ENCODE measurements around the gene FAM180B. TPM values are rescaled to one million over a fixed set of nuclear protein-coding genes. Genes with fewer than 3 reads are reported as not detected.

FAM180B gene
- total and polyA plus RNA-seq, 2 of the 13 experiments (the other 11 are each of a cell fraction or from before 2014, with no cell fraction given), result 0.40 to 1.0 TPM

DNA sequence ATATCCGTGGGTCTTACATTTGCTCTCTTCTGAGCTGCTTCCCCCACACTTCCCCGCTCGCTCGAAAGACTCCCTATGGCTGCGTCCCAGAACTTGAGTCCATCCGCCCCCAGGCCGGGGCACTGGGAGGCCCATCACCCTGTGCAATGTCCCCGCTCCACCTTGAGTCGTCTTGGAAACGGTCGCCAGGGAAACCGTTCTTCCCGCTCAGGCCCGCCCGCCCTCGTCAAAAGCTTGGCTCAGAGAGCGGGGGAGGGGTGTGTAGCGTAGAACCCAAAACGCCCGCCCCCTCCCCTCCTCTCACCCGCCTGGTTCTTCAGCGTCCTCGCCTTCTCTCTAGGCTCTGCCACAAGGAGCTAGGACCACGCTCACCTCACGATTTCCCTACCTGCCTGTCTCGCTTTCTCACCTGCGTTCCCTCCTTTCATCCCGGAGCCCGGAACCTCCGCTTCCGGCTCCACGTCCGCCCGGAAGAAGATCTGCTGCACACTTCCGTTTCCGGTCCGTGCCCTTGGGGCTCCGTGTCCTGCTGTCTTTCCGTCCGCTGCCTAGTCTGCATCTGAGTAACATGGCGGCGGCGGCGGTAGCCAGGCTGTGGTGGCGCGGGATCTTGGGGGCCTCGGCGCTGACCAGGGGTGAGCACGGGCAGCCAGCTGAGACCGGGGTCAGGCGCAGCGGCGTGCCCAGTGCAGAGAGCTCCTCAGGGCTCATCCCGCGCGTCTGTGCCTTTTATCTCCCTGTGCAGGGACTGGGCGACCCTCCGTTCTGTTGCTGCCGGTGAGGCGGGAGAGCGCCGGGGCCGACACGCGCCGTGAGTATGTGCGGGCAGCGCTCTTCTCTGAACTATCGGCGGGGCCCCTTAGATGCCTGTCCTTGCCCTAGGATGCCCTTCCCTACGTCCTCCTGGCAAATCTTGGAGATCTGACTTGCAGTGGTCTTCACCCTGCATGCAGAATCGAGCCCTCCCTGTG lies 7.7 kb upstream of the FAM180B start, which contains the start of the genes KBTBD4 and NDUFS3 (continued):
- TF ChIP-seq, protein P1, sequence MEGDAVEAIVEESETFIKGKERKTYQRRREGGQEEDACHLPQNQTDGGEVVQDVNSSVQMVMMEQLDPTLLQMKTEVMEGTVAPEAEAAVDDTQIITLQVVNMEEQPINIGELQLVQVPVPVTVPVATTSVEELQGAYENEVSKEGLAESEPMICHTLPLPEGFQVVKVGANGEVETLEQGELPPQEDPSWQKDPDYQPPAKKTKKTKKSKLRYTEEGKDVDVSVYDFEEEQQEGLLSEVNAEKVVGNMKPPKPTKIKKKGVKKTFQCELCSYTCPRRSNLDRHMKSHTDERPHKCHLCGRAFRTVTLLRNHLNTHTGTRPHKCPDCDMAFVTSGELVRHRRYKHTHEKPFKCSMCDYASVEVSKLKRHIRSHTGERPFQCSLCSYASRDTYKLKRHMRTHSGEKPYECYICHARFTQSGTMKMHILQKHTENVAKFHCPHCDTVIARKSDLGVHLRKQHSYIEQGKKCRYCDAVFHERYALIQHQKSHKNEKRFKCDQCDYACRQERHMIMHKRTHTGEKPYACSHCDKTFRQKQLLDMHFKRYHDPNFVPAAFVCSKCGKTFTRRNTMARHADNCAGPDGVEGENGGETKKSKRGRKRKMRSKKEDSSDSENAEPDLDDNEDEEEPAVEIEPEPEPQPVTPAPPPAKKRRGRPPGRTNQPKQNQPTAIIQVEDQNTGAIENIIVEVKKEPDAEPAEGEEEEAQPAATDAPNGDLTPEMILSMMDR (CRISPR knock-in tag; IDR thresholded peaks at IDR 0.05), result peak; percentile 20; the same call in 1 of the 2 replicates
- TF ChIP-seq CCAR2 (optimal IDR thresholded peaks at IDR 0.05; ENCODE audit: low read depth, low read length) (no peak), CHCHD3 (CRISPR knock-in tag; IDR thresholded peaks at IDR 0.05) (peak; percentile 62; the same call in 1 of the 2 replicates), ATAD3A (CRISPR knock-in tag; IDR thresholded peaks at IDR 0.05) (no peak), ZNF350 (CRISPR knock-in tag; IDR thresholded peaks at IDR 0.05; ENCODE audit: borderline replicate concordance, low read depth) (peak; percentile 98), ZNF776 (CRISPR knock-in tag; IDR thresholded peaks at IDR 0.05) (peak; percentile 36), SIX1 (CRISPR knock-in tag; IDR thresholded peaks at IDR 0.05; ENCODE audit: borderline replicate concordance) (no peak), ZKSCAN1 (IDR thresholded peaks at IDR 0.05; ENCODE audit: low read length) (no peak), ZNF17 (CRISPR knock-in tag; IDR thresholded peaks at IDR 0.05) (no peak), ZNF558 (CRISPR knock-in tag; IDR thresholded peaks at IDR 0.05; ENCODE audit: borderline replicate concordance) (no peak; the same call in 1 of the 2 replicates), ZNF552 (CRISPR knock-in tag; IDR thresholded peaks at IDR 0.05; ENCODE audit: borderline replicate concordance) (peak; percentile 78; the same call in 1 of the 2 replicates), ZNF713 (CRISPR knock-in tag; IDR thresholded peaks at IDR 0.05) (0 out of 2 replicates have a peak, but pooled peaks have one; percentile 91), ZNF317 (CRISPR knock-in tag; IDR thresholded peaks at IDR 0.05) (peak; percentile 27; the same call in 1 of the 2 replicates)
- TF ChIP-seq, protein P2, sequence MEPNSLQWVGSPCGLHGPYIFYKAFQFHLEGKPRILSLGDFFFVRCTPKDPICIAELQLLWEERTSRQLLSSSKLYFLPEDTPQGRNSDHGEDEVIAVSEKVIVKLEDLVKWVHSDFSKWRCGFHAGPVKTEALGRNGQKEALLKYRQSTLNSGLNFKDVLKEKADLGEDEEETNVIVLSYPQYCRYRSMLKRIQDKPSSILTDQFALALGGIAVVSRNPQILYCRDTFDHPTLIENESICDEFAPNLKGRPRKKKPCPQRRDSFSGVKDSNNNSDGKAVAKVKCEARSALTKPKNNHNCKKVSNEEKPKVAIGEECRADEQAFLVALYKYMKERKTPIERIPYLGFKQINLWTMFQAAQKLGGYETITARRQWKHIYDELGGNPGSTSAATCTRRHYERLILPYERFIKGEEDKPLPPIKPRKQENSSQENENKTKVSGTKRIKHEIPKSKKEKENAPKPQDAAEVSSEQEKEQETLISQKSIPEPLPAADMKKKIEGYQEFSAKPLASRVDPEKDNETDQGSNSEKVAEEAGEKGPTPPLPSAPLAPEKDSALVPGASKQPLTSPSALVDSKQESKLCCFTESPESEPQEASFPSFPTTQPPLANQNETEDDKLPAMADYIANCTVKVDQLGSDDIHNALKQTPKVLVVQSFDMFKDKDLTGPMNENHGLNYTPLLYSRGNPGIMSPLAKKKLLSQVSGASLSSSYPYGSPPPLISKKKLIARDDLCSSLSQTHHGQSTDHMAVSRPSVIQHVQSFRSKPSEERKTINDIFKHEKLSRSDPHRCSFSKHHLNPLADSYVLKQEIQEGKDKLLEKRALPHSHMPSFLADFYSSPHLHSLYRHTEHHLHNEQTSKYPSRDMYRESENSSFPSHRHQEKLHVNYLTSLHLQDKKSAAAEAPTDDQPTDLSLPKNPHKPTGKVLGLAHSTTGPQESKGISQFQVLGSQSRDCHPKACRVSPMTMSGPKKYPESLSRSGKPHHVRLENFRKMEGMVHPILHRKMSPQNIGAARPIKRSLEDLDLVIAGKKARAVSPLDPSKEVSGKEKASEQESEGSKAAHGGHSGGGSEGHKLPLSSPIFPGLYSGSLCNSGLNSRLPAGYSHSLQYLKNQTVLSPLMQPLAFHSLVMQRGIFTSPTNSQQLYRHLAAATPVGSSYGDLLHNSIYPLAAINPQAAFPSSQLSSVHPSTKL (CRISPR knock-in tag; IDR thresholded peaks at IDR 0.05), result peak; percentile 77
- TF ChIP-seq, protein P3, sequence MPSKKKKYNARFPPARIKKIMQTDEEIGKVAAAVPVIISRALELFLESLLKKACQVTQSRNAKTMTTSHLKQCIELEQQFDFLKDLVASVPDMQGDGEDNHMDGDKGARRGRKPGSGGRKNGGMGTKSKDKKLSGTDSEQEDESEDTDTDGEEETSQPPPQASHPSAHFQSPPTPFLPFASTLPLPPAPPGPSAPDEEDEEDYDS (CRISPR knock-in tag; IDR thresholded peaks at IDR 0.05), result peak; percentile 64
- TF ChIP-seq, protein P4, sequence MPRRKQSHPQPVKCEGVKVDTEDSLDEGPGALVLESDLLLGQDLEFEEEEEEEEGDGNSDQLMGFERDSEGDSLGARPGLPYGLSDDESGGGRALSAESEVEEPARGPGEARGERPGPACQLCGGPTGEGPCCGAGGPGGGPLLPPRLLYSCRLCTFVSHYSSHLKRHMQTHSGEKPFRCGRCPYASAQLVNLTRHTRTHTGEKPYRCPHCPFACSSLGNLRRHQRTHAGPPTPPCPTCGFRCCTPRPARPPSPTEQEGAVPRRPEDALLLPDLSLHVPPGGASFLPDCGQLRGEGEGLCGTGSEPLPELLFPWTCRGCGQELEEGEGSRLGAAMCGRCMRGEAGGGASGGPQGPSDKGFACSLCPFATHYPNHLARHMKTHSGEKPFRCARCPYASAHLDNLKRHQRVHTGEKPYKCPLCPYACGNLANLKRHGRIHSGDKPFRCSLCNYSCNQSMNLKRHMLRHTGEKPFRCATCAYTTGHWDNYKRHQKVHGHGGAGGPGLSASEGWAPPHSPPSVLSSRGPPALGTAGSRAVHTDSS (CRISPR knock-in tag; conservative IDR thresholded peaks at IDR 0.05), result no peak
- TF ChIP-seq, protein P5, sequence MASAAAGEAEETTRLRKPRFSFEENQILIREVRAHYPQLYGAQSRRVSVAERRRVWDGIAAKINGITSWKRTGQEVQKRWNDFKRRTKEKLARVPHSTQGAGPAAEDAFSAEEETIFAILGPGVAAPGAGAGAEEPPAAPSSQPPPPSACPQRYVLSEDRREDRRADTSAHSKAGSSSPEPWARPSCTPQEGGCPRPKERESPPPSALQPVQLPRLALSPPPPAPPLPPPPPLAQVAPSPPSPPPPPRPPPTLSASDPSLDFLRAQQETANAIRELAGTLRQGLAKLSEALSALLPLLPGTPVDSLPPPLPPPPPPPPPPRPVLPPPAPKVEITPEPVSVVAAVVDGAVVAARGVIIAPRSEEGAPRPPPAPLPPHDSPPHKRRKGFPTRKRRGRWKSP (CRISPR knock-in tag; IDR thresholded peaks at IDR 0.05), result peak; percentile 88
